Loucy (cell line): ENCODE results near the gene FNDC7.

Experiments
- EZH2phosphoT487 ChIP-seq: fragments of 200-600 bp; IDR thresholded peaks from 2 replicates; pipeline ENCODE4 v1.6.1; 2018; ENCODE audit warnings: antibody characterized with exemption, mild to moderate bottlenecking, moderate library complexity, borderline replicate concordance
- TF ChIP-seq, protein P1 (sequence below): fragments of 200-600 bp; sonication (generic); conservative IDR thresholded peaks from 2 replicates; pipeline ENCODE4 v1.5.1; 2014; ENCODE audit warnings: mild to moderate bottlenecking, antibody characterized with exemption, low read length

DNA sequence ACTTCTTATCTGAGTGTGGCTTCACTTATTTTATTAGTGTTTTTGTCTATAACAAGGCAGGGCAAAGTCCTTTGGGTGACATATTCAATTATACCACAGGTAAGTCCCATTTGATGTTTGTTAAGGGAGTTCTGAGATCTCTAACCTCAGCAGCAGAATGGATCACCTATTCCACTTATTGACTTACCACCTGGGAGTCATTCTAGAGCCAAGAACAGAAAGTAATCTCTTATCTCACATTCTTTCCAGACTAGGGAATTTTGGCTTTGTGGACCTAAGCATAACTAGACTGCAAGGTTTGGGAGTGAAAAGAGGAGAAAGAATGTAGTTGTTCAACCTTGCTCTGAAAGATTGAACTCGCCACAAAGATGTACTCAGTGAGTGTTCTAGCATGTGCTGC lies 13.2 kb downstream of the FNDC7 start:
- TF ChIP-seq, protein P1, sequence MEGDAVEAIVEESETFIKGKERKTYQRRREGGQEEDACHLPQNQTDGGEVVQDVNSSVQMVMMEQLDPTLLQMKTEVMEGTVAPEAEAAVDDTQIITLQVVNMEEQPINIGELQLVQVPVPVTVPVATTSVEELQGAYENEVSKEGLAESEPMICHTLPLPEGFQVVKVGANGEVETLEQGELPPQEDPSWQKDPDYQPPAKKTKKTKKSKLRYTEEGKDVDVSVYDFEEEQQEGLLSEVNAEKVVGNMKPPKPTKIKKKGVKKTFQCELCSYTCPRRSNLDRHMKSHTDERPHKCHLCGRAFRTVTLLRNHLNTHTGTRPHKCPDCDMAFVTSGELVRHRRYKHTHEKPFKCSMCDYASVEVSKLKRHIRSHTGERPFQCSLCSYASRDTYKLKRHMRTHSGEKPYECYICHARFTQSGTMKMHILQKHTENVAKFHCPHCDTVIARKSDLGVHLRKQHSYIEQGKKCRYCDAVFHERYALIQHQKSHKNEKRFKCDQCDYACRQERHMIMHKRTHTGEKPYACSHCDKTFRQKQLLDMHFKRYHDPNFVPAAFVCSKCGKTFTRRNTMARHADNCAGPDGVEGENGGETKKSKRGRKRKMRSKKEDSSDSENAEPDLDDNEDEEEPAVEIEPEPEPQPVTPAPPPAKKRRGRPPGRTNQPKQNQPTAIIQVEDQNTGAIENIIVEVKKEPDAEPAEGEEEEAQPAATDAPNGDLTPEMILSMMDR = no peak
- TF ChIP-seq EZH2phosphoT487 = no peak
